22Rv1 (cell line): ENCODE measurements around the gene NNMT.

Source experiments
- CTCF ChIP-seq: fragments of 450-650 bp; IDR thresholded peaks from 2 replicates; pipeline ENCODE4 v1.5.1; 2017; ENCODE audit warnings: mild to moderate bottlenecking
- ZFX ChIP-seq: fragments of 450-650 bp; IDR thresholded peaks from 2 replicates; pipeline ENCODE4 v1.6.1; 2017; ENCODE audit warnings: antibody characterized with exemption, borderline replicate concordance

- TF ChIP-seq CTCF (no peak), ZFX (no peak)
Observed at GRCh38 chr11:114304969-114305368, 8.8 kb downstream of the NNMT start.
